ENCODE data around the gene ATF6B.

The ATF6B gene

DNA sequence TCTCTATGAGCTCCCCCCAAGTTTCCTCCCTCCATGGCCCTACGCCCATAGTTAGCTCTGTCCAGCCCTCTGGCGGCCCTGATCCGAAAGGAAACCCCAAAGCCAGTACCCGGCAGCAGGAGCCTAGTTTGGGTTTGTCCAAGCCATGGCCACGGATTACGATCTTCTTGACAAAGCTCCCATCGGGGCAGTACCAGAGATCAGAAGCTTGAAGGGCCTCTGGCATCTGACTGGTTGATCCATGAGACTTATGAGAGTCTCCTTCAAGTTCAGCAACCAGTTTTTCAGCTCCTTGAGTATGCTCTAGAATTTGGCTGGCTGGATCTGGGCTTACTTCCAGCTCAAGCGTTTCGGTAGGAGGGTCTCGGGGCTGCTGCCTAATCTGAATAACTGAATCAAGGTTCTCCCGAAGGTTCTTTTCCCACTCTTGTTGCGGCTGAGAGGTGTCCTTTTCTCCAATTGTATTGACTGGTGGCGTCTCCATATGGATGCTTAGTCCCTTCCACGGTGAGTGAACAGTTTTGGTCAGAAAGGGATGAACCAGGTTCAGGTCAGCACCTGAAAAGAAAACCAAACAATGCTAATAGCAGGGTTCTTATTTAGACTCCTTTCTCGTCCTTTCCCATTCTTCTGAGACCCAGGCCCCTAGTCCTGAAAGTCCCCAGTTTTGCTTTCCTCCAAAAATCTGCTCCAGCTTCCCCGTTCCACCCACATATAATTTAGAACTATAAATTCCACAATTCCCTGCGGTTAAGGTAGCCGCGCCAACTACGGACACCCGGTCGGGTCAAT lies 1.4 kb upstream of the ATF6B start:
- FAIRE-seq: no peak

DNA sequence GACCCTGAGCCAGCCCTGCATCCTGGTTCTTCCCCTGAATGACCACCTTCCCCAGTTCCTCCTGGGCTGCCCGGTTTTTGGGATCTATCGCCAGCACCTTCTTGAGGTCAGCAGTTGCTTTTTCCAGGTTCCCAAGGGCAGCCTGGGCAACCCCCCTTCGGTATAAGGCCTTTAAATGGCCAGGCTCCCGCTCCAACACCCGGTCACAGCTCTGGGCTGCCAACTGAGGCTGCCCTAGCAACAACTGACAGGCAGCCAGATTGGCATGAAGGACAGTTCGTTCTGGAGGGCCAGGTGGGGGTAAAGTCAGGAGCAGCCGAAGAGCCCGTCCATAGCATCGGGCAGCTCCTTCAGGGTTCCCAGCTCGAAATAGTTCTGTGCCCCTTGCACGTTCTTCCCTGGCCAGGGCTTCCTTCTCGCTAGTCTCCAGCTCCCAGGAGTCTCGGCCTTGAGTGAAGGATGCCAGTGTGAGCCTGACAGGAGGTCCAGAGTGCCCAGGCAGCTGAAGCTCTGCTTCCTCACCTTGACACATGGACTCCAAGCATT lies 778 bp upstream of the ATF6B start:
- FAIRE-seq: no peak

DNA sequence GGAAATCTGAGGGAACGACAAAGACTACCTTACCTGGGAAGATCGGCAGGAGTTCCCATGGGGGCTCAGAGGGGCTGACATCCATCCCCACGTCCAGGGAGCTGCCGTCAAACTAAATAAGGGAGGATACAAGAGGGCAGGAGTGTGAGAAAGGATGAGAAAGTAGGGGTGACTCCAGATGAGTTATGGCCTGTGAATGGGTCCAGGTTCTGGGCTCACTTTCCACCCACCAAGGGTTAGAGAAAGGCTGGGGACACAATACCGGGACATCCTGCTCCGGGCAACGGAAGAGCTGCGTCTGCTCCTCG lies 683 bp downstream of the ATF6B start:
- FAIRE-seq: no peak

DNA sequence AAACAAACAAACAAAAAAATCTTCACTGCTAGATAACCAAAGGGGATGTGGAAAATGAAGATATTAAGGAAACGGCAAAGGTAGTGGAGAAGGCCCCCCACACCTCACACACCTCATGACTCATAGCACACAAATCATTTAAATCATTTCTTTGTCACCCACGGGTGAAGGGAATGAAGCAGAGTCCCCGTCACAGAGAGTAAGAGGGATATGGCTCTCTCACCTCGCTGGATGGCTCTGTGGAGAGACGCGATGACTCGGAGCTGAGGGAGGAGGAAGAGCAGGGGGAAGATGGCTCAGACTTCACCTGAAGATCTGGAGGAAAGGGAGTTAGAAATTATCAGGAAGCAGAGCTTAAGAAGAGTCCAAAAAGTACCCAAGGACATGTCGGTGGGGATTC lies 1.2 kb downstream of the ATF6B start:
- no peak for FAIRE-seq

DNA sequence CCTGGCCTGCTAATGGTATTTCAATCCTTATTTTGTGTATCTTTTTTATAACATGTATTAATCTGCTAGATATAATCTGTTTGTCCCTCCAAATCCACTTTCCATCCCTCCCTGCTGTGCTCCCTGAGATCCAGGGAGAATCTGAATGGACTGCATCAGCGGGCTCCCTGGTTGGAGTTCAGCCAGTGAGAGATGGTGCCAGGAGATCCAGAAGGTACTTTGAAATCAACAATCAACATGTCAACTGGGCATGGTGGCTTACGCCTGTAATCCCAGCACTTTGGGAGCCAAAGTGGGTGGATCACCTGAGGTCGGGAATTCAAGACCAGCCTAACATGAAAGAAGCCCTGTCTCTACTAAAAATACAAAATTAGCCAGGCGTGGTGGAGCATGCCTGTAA lies 4.4 kb downstream of the ATF6B start:
- FAIRE-seq: no peak

DNA sequence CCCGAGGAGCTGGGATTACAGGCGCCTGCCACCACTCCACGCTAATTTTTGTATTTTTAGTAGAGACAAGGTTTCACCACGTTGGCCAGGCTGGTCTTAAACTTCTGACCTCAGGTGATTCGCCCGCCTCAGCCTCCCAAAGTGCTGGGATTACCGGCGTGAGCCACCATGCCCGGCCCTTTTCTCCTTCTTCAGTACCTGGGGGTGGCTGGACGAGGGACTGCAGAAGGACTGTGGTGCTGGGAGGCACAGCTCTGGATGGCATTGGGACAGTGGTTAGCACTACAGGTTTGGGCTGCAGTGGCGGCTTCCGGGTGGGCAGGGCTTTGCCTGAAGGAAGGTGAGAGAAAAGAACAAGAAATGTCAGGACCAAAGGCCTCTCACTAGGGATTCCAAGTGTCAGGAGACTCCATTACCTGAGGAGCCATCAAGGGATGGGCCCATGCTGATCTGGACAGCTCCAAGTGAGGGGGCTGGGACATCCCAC lies 7.4 kb downstream of the ATF6B start:
- no peak for FAIRE-seq

DNA sequence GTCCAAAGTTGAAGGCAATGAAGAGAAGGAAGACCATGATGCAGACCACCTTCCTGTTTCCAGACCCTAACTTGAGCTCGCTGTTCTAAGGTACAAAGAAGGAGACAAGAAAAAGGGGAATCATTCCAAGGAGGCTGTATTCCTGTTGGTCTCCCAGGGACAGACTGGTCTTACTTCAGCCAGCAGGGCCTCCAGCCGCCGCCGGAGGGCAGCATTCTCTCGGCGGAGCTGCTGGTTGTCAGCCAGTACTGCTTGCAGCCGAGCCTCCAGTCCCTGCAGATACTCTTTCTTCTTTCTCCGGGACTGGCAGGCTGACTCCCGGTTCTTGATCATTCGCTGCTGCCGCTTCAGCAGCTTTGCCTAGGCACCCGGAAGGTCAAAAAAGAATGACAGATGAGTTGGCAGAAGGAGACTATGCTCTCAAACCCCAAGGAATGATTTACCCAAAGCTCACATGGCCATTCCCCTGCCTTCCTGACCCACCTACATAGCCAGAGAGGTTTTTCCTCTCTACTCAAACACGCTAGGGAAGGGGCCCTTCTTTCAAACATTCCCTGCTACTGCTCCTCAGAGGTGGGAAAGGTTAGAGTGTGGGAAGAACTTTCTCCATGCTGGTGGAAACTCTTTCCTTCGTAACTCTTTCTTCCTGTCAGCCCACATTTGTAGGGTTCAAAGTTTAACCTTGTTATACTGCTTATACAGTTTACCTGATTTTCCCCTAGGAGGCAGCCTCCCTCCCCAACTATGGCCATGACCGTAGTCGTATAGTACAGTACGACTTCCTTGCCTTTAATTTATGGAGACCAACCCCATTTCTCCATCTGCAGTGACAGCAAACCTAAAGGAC lies 9.0 kb downstream of the ATF6B start:
- FAIRE-seq: no peak

DNA sequence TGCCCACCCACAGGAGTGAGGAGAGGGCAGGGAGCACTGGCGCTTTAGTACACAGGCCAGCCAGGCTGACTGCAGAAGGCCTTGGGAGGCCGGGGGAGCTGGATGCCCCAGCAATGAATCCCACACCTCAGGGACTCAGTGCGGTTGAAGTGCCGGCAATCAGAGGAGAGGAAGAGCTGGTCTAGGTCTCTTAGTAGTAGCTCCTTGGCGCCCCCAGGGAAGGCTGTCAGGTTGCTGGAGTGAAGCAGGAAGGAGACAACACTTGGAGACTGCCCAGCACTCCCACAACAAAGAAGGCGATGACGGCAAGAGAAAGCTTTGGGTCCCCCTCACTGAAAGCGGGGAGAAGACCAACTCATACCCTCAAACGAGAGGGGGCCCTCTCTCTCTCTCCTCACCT lies 10.6 kb downstream of the ATF6B start:
- FAIRE-seq: no peak

DNA sequence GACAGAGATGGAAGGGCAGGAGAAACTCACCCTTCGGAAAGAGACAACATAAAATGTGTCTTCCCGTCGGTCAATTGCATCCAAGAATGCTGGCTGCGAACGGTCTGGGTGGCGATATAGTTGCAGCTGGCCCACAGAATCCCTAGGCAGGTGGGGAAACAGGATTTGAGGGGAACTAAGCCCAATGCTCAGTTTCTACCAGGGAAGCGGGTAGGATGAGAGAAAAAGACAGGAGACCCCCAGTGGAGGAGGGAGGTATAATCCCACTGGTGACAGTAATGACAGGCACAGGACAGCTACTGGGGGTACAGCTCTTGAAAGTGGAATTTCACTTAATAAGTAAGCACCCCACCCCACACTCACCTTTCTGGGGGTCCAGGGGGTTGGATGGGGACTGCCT lies 11.4 kb downstream of the ATF6B start:
- no peak for FAIRE-seq

DNA sequence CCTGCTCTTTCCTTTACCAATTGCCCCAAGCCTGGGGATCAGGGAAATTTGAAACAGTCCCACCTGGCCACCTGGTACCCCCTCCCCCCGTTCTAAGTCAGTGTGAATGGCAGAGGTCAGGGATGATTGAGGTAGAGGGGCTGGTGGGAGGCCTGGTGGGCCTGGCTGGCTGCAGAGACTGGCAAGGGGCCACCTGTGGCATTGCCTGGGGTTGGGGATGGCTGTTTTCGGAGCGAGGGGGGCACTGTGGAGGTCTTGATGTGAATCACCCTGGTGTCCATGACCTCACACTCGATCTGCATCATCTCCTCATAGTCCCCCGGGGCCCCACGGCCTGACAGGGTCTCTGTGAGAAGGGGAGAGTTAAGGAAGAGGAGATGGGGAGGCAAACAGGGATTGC lies 12.4 kb downstream of the ATF6B start:
- FAIRE-seq: no peak

DNA sequence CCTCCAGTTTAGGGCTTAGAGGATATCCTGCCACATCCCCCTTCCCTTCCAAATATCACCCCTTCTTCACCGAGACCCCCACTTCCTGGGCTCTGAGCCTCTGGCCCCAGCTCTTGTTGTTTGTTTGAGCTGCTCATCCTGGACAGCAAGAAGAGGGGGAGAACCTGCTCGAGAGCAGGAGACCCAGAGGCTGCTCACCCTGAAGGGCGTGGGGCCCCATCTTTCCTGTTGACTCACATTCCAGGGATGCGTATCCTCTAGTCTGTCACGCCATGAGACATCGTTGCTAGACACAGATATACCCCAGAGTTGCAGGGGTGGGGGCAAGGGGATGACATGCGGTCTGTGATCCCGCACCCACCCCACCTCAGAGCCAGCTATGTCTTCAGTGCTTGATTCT lies 13.2 kb downstream of the ATF6B start:
- no peak for FAIRE-seq

DNA sequence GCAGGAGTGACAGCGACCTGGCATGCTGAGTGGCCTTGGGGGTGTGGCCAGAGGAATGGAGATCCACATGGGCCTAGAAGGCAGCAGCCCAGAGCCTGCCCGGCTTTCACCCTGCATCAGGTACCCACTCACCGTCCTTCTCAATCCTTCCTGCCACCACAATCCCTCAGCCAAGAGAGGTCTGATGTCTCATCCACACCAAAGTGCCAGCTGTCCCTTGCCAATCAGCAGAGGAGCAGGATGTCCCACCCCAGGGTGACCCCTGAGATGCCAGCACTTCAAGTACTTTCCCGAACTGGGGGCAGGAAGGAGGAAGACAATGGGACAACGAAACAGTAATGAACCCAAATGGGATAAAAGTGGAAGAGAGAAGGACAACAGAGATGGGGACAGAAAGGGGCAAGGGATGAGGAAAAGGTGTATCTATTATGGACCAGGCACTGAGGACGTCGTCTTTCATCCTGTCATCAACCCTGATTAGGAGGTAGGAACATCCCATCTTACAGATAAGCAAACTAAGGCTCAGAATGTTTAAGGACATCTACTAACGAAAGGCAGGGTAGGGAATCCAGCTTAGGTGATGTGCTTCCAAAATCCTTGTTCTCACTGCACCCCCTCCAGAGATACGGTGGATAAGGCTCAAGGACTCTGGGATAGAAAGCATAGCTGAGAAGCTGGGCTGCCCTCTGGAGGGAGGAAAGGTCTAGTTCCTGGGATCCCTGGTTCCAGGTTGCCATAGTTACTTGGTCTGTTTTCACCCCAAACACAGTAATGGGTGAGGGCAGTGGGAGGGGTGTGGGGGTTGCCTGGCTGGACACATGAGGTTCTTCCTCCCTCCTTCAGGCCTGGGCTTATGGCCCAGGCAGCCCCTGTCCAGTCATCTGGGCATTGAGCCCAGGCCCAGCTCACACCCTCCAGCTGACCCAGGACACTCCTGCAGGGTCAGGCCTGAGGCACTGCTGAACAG lies 14.4 kb downstream of the ATF6B start:
- FAIRE-seq: peak; percentile 72

DNA sequence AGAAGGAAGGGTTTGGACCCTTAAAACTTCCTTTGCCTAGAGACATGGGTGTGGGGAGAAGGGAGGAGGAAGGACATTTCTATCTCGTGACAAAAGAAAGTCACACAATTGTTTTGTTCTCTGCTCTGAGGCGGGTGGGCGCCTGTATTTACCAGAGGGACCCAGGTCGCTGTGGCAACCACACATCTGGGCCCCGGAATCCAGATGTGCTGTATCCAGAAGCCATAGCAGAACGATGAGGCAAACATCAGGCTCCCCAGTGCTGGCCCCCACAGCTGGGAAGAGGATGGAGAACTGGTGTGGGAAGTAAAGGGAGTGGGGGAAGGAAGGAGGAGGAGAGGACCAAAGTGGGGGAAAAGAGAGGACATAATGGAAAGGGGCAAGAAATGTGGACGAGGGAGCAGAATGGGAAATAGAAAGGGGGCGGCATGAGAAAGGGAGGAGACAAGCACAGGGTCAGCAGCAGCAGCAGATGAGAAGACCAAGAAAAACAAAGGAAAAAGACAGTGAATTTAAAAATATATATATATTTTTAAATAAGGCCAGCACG lies 15.5 kb downstream of the ATF6B start:
- FAIRE-seq: no peak

DNA sequence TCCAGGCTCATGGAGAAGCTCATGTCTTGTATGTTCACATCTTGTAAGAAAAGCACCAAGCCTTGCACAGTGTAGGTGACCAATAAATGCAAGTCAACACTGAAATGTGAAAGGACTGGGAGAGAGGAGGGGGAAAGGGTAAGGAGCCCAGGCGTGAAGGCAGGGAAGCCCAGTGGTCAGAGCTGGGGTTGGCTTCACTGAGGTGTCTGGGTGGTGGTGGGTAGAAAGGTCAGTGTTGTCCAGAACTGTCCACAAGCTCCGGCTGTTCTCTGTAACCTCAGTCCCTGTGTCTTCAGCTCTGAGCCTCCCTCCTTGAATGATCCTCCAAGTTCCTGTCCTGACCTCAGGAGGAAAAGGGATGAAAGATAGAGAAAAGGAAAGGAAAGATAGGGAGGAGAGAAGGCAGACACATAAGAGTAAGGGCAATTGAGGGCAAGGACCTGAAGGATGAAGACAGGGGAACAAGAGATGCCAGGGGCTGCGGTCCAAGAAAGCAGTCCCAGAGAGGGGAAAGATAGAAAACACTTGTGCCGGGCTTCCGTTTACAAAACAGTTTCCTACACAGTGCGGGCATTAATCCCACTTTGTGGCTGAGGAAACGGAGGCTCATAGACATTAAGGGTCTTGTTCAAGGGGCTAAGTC lies 16.5 kb downstream of the ATF6B start:
- no peak for FAIRE-seq

DNA sequence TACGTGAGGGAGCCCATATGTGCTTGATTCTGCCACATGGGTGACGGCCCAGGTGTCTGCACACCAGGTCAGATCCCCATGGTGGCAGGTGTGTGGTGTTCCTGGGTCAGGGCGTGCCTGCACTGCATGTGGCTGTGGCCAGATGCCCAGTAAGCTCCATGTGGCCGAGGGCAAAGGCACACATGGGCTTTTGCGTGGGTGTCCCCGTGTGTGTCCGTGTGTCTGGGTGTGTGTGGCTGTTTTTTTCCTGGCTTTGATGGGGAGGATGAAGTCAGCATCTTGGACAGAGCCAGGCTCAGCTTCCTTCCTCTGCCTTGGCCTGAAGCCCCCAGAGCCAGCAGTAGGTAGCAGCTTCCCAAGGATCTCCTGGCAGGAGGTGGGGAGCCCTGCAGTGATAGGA lies 17.4 kb downstream of the ATF6B start:
- FAIRE-seq: no peak

DNA sequence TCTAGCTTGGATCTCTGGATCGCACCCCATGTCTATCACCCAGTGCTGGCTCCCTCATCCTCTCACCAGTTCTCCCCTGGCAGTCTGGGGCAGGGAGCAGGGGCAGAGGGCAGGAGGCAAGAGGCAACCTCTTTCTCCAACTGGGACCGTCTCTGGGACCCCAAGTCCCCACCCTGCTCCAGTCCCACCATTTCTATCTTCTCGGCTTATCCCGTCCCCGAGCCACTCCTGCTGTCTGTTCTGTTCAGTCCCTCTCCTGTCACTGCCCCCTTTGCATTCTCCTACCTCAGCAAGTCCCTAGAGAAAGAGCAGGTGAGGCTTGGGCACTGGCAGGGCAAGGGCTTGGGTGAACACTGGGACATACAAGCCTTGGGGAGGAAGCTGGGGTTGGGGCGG lies 18.3 kb downstream of the ATF6B start:
- no peak for FAIRE-seq

DNA sequence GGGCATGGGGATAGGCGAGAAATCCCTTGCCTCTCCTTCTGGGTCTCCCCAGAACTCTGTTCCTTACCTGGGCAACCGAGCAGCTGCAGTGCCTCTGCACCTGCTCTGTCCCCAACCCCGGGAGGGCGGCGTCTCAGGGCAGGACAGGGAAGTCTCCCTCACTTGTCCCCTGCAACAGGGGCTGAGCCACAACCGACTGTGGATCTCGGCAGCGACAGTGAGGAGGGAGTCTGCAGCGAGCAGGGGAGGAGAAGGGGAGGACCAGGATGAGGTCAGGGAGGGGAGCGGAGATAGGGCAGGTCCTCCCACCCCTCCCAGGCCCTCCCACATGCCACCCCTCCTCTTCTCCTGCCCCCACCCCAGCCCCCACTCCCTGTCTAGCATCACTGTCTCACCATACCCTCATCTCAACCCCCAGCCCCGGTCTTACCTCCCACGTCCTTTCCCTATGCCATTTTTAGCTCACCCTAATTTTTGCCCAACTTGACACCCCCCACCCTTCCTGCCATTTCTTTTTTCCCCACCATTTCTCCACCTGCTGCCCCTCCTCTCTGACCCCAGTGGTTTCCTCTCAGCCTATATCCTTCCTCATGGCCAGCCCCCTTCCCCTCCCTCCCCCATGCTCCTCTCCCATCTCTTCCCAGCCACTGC lies 18.8 kb downstream of the ATF6B start, which contains the start of gene TNXB:
TNXB (minus strand) TSS at position 225 of the 651 bp plus-strand sequence. CDS start 11,140 bp downstream, outside the sequence.
- no peak for FAIRE-seq

DNA sequence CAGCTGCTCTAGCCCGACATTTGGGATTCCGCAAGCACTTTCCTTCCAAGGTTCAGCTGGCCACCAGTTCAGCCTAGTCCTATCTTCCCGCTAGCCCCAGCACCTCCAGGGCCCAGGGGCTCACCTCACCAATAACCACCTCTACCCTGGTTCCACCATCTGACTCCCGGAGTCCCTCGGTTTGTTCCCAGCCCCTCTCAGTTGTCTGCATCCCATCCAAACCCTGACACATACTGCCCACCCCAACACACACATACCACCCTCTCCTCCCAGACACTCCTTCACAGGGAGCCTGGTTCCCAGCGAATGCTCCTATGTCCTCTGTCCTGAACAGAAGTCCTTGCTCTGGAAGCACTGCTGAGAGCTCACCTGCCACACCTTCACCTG lies 19.3 kb downstream of the ATF6B start:
- FAIRE-seq: no peak

DNA sequence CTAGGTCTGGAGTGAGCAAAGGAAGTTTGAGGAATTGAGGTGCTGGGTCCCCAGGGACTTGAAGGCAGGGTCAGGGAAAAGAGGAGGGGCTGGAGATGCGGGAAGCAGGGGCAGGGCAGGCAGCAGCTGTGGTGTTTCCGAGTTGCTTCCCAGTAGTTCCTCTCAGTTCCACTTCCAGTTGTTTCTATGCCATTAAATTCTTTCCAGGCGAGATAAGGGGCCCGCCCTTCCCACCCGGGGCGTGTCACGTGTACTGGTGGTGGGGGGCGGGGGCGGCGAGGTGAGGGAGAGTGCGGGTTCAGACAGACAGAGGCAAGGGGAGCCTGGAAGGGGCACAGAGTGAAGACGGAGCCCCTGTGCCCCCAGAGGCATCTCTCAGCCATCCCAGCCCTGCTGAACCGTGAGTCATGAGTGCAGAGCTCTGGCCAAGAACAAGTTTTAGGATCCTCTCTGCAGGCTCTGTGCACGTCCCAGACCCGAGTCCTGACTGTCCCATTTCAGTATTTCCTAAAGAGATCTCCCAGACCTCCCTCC lies 19.9 kb downstream of the ATF6B start:
- no peak for FAIRE-seq

DNA sequence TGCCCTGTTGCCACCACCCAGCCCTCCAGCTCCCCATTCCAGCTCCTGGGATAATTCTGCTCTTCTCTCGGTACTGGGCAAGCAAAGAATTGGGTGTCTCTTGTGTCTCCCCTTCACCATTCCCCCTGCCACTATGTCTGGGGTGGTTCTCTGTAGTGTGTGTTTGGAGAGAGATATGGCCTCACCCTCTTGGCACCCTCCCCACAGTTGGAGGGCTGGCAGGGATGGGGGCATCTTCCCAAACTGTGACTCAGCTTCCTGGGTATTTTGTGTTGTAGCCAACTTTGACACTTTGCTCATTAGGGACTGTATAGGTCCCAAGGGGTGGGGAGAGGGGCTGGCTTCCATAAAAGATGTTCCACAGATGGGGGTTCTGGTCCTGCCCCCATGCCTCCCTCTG lies 20.6 kb downstream of the ATF6B start:
- no peak for FAIRE-seq

DNA sequence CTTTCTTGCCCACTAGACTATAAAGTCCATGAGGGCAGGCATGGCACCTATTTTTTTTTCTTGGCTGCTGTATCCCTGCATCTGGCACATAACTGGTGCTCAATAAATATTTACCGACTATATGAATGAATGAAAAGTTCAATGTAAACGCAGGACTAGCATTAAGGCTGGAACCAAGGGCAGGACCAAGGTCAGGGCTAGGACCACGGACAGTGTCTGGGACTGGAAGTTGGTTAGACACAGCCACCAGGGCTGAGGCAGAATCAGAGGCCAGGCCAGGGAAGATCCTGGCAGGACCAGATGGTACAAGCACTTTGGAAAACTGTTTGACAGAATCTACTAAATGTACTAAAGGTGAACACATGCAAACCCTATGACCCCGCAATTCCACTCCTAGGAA lies 22.6 kb downstream of the ATF6B start:
- no peak for FAIRE-seq
